ENCODE measurements around the gene C19orf47. TPM values are rescaled to one million over a fixed set of nuclear protein-coding genes. Genes with fewer than 3 reads are reported as not detected.
"Not testable (repeated sequence)": the region's sequence is repeated elsewhere in the genome, so short reads cannot be mapped to it uniquely, and the experiment has no call there.

The C19orf47 gene
- total RNA-seq, 1 donor from 2014 or later, result 166 TPM

DNA sequence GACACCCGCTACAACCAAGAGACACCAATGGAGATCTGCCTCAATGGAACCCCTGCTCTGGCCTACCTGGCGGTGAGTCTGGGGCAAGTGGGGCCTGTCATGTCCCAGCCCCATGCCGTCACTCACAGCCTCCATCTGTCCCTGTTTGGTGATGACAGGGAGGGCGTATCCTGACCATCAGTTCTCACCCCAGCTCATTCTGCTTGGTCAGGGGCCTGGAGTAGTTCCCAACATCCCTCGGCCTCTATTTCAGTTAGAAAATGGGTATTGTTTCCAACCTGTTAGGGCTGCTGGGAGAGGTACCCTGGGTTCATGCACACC, 23.6 kb upstream of the C19orf47 start:
- TF ChIP-seq, protein P1, sequence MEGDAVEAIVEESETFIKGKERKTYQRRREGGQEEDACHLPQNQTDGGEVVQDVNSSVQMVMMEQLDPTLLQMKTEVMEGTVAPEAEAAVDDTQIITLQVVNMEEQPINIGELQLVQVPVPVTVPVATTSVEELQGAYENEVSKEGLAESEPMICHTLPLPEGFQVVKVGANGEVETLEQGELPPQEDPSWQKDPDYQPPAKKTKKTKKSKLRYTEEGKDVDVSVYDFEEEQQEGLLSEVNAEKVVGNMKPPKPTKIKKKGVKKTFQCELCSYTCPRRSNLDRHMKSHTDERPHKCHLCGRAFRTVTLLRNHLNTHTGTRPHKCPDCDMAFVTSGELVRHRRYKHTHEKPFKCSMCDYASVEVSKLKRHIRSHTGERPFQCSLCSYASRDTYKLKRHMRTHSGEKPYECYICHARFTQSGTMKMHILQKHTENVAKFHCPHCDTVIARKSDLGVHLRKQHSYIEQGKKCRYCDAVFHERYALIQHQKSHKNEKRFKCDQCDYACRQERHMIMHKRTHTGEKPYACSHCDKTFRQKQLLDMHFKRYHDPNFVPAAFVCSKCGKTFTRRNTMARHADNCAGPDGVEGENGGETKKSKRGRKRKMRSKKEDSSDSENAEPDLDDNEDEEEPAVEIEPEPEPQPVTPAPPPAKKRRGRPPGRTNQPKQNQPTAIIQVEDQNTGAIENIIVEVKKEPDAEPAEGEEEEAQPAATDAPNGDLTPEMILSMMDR (IDR thresholded peaks at IDR 0.05; ENCODE audit: borderline replicate concordance), result no peak
- DNase-seq, result no peak
- Histone ChIP-seq H3K27me3 (ENCODE audit: low read depth) (no peaks in the 10 kb centered on the region), H3K4me1 (no peaks in the 10 kb centered on the region), H3K36me3 (peaks cover 89% of the 10 kb centered on the region), H3K4me3 (no peak overlapping the region), H3K9me3 (replicated peaks) (no peaks in the 10 kb centered on the region), H3K27ac (replicated peaks) (no peak overlapping the region)
- intact Hi-C loops (cut with micrococcal nuclease), result no loop called here

DNA sequence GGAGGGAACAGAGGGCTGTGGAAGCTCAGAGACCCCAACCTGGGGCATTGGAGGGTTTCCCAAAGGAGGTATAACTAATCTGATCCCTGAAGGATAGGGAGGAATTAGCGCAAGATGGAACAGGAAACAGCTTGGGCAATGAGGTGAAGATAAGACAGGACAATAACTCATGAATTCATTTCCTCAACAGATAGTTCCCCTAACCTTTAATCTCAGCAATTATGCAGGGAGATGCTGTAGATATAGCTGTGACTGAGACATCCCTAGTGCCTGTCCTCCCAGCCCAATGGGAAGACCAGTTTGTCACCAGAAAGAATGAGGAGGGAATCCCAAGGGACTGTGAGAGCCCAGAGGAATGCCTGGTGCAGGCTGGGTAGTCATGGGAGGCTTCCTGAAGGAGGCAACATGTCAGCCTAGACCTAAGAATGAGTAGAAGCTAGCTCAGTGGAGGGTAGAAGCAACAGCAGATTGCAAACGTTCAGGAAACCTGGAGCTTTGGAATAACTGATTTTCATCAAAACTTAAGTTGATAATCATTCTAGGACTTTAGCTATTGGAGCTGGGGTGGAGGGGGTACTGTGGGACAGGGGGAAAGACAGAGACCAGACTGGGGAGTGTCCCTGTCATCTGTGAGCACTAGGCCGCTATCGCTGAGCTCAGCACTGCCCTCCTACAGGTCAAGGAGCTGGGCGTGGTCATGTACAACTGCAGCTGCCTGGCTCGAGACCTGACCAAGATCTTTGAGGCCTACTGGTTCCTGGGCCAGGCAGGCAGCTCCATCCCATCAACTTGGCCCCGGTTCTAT, 23.0 kb upstream of the C19orf47 start:
- no peak overlapping the region for H3K27ac ChIP-seq (replicated peaks)
- TF ChIP-seq, protein P1 (IDR thresholded peaks at IDR 0.05; ENCODE audit: borderline replicate concordance), result no peak
- no peak for DNase-seq
- intact Hi-C loops (cut with micrococcal nuclease), result no loop called here
- peaks cover 87% of the 10 kb centered on the region for H3K36me3 ChIP-seq
- H3K4me1 ChIP-seq, result peaks cover 6% of the 10 kb centered on the region
- no peak overlapping the region for H3K4me3 ChIP-seq
- no peaks in the 10 kb centered on the region for H3K27me3 ChIP-seq (ENCODE audit: low read depth)
- H3K9me3 ChIP-seq (replicated peaks), result no peaks in the 10 kb centered on the region

DNA sequence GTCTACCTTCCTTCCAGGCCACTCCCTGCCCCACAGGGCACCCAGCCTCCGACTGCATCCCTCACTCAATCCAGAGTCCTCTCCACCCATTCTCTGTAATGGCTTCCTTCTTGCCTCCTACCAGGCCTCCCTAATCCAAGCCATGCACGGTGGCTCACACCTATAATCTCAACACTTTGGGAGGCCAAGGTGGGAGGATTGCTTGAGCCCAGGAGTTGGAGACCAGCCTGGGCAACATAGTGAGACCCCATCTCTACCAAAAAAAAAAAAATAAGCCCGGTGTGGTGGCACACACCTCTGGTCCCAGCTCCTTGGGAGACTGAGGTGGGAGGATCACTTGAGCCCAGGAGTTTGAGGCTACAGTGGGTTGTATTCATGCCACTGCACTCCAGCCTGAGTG, 22.1 kb upstream of the C19orf47 start:
- H3K27me3 ChIP-seq (ENCODE audit: low read depth); intact Hi-C loops (cut with micrococcal nuclease): not testable (repeated sequence)
- peaks cover 84% of the 10 kb centered on the region for H3K36me3 ChIP-seq

DNA sequence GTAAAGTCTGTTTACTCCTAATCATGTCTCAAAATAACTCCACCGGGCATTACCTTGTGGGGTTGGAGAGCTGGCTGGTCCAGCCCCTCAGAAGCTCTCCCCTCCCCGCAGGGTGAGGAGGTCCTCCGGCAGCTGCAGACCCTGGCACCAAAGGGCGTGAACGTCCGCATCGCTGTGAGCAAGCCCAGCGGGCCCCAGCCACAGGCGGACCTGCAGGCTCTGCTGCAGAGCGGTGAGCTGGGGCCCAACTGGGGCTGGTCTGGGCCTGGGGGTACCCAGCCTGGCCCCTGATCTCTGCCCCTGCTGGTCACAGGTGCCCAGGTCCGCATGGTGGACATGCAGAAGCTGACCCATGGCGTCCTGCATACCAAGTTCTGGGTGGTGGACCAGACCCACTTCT, 21.6 kb upstream of the C19orf47 start:
- H3K4me3 ChIP-seq, result no peak overlapping the region
- intact Hi-C loops (cut with micrococcal nuclease), result no loop called here
- no peak overlapping the region for H3K27ac ChIP-seq (replicated peaks)
- no peaks in the 10 kb centered on the region for H3K9me3 ChIP-seq (replicated peaks)
- TF ChIP-seq, protein P1 (IDR thresholded peaks at IDR 0.05; ENCODE audit: borderline replicate concordance), result no peak
- H3K4me1 ChIP-seq, result peaks cover 19% of the 10 kb centered on the region
- peaks cover 80% of the 10 kb centered on the region for H3K36me3 ChIP-seq
- H3K27me3 ChIP-seq (ENCODE audit: low read depth), result no peaks in the 10 kb centered on the region
- DNase-seq, result no peak

More for the DNA sequence above, 22.1 kb upstream of the C19orf47 start:
- not testable (repeated sequence) for DNase-seq; H3K9me3 ChIP-seq (replicated peaks); H3K27ac ChIP-seq (replicated peaks); H3K4me3 ChIP-seq
- peaks cover 15% of the 10 kb centered on the region for H3K4me1 ChIP-seq

DNA sequence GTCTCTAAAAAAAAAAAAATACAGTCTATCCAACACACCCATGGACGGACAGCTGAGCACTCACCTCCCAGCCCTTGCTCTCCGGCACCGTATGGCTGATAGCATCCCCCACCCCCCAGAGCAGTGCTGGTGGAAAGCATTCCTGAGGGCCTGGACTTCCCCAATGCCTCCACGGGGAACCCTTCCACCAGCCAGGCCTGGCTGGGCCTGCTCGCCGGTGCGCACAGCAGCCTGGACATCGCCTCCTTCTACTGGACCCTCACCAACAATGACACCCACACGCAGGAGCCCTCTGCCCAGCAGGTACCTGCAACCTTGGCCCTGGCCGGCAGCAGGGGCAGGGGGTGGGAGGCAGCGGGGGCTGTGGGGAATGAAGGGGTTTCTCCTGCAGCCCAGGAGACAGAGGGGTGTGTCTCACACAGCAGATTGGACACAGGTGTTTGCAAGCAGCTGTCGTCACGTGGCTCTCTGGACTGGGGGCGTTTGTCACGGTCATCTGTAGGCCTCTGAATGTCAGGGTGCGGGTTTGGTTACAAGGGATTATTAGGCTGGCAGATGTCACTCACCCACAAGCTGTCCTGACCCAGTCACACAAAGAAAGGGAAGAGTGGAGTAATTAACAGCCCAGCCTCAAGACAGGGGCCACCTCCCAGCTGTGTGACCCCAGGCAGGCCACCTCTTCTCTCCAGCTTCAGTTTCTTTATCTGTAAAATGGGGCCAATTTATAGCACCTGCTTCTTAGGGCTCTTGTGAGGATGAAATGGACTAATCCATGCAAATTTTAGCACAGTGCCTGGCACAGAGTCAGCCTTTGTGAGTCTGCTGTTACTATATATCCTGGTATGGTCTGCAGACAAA, 19.6 kb upstream of the C19orf47 start:
- Histone ChIP-seq H3K9me3 (replicated peaks) (no peaks in the 10 kb centered on the region), H3K36me3 (peaks cover 60% of the 10 kb centered on the region), H3K4me3 (no peak overlapping the region), H3K27me3 (ENCODE audit: low read depth) (no peaks in the 10 kb centered on the region), H3K4me1 (peaks cover 19% of the 10 kb centered on the region), H3K27ac (replicated peaks) (no peak overlapping the region)
- TF ChIP-seq, protein P1 (IDR thresholded peaks at IDR 0.05; ENCODE audit: borderline replicate concordance), result no peak
- DNase-seq, result no peak
- intact Hi-C loops (cut with micrococcal nuclease), result no loop called here
